GM12875 (cell line): ENCODE results near the gene JTB.
A peak's percentile ranks its signal among the peaks of the same experiment; 100 is the strongest.

ENCODE experiments used
- H3K4me3 ChIP-seq: one replicate; pipeline ENCODE4 v1.5.1; 2011; ENCODE audit warnings: low read depth, low read length, control low read depth
- TF ChIP-seq, protein P1 (sequence below): IDR thresholded peaks from 2 replicates; pipeline ENCODE4 v1.5.1; 2011; ENCODE audit warnings: low read depth, mild to moderate bottlenecking, control low read depth, inconsistent platforms, low read length, moderate library complexity, borderline replicate concordance; ENCODE audit not compliant: insufficient read depth

Gene JTB

DNA sequence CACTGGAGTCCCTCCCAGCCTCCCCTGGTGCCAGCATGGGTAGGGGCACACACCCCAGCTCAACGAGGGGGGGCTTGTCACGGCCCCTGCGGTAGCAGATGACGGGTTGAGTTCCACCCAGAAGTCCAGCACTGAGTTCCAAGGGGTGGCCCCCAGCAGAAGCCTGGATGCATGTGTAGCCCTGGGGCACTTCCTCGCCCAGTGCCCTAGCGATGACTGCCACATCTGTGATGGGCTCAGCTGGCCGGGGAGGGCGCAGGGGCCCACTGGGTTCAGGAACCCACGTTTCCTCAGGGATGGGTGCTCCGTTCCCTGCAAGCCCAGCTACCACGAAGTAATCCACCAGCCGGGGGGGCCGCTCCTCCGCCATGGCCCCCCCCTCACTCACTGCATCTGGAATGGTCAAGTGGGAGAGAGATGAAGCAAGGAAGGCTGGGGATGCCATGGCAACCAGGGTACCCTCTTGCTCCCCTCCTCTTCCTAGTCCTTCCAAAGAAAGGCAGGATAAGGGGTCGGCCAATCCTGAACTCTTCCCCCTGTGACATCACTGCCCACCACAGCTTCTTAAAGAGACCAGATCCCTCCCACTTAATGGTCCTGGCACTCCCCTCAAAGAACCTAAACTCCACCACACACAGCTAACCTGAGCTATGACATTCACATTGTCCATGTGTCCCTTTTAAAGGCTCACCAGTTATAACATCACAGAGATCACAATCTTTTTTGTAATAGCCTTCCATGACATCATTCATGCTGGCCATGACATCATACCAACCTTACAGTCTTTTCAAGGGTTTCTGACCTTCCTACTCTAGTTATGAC lies 33.3 kb downstream of the JTB start:
- H3K4me3 ChIP-seq, result peak overlapping the region; percentile 92

DNA sequence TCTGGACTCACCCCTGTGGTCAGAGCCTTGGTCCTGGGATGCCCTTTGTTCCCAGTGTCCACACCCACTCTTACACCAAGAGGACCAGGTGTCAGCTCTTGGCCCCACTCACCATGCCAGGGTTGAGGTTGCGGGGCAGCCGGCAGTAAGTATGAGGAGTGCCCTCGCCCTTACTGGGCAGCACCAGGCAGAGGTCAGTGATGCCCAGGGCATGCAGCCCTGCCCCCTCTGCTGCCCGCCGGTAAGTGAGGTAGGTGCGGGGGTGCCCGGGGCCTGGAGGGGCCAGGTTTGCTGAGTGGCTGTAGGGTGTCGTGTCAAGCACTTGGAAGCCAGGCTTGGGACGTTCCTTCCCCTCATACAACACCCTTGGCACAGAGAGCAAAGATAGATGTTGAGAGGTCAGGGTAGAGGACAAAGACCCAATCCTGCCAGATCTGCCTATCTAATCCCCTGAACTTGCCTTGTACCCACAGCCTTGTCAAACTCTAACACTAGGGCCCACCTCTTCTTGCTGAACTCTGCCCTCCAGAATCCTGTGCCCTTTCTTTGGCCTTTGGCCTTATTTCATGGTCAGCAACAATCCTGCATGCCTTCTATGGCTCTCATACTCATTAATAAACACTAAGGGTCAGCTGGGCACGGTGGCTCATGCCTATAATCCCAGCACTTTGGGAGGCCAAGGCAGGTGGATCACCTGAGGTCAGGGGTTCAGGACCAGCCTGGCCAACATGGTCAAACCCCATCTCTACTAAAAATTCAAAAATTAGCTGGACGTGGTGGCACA lies 34.5 kb downstream of the JTB start:
- no peak overlapping the region for H3K4me3 ChIP-seq
- TF ChIP-seq, protein P1, sequence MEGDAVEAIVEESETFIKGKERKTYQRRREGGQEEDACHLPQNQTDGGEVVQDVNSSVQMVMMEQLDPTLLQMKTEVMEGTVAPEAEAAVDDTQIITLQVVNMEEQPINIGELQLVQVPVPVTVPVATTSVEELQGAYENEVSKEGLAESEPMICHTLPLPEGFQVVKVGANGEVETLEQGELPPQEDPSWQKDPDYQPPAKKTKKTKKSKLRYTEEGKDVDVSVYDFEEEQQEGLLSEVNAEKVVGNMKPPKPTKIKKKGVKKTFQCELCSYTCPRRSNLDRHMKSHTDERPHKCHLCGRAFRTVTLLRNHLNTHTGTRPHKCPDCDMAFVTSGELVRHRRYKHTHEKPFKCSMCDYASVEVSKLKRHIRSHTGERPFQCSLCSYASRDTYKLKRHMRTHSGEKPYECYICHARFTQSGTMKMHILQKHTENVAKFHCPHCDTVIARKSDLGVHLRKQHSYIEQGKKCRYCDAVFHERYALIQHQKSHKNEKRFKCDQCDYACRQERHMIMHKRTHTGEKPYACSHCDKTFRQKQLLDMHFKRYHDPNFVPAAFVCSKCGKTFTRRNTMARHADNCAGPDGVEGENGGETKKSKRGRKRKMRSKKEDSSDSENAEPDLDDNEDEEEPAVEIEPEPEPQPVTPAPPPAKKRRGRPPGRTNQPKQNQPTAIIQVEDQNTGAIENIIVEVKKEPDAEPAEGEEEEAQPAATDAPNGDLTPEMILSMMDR, result no peak

More for the DNA sequence above, 33.3 kb downstream of the JTB start:
- TF ChIP-seq, protein P1, result no peak

DNA sequence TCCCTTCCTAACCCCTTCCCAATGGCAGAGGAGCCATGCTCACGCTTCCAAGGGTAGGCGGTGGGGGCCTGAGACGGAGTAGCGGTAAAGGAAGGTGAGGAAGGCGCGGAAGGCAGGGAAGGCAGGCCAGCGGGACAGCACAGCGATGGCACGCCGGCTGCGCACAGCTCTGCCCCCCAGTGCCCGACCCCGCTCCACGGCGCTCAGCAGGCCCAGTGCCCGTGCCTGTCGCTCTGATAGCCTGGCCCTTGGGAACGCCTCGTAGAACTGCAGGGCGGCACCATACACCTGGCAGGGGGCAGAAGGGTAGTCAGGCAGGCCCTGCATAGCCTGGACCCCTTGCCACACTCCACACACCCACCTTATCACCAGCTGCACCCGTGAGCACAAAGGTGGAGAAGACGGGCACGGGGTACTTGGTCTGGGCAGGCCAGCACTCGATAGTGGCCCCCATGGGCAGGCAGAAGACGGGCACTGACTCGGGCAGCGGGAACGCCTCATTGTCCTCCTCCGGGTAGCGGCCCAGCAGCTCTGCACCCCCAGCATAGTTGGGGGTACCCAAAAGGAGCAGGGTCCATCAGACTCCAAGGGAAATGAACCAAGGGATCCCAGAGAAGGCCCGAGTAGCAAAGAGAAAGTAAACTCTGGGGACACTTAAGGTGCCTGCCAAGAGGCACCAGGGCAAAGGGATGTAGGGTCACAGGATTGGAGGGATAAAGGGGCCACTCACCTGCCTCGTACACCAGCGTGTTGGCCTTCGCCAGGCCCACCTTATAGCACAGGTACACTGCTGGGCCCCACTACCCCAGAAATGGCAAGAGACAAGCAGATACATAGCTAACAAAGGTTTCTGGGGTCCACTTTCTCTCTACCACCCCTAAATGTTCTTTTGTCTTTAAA lies 35.4 kb downstream of the JTB start:
- TF ChIP-seq, protein P1, result no peak
- H3K4me3 ChIP-seq, result no peak overlapping the region

DNA sequence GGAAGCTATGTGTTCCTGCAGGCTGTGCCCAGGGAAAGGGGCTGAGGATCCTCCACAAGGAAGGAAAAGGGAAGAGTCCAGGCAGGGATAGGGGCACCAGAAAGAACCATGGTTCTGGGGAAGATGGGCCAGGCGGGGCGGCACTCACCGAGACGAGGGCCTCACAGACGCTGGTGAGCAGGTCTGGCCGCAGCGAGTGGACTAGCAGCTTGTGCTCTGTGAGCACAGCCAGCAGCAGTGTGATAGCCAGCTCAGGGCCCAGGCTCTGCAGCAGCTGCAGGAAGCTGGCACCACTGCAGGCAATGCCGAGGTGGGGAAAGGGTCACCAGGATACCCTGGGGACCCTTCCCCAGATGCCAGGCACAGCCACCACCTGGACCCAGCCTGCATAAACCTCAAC lies 36.7 kb downstream of the JTB start:
- H3K4me3 ChIP-seq, result no peak overlapping the region
- TF ChIP-seq, protein P1, result no peak

DNA sequence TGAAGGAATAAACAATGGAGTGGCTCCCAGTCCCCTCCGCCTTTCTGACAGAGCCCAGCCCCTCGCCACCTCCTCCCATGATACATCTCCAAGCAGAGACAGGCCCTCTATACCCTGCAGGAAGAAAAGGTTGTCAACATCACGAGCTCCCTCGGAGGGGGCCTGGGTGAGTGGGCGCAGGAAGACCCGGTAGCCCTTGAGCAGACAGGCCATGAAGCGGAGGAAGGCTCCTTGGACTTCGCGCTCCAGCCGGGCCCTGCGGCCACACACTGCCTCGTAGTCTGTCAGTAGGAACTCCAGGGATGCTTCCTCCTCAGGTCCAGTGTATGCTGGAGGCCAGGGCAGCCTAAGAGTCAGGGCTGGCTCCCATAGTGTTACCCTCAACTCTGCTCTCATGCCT lies 38.0 kb downstream of the JTB start:
- TF ChIP-seq, protein P1, result no peak

DNA sequence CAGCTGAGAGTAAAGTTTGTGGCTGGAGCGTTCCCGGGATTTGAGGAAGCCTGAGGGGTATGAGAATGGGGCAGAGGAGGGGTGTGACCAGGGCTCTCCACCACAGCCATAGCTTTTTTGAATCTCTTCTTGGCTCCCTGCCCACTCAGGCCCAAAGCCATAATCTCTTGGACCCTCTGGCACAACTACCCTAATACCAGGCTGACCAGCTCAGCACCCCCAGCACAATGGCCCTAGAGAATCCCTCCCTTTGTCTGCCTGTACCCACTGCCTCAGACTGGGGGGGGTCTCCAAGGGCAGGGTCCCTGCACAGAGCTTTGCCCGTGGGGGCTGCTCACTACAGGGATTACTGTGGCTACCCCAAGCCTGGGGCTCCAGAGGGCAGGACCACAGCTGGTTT lies 38.5 kb downstream of the JTB start:
- TF ChIP-seq, protein P1, result no peak
- H3K4me3 ChIP-seq, result no peak overlapping the region

More for the DNA sequence above, 38.0 kb downstream of the JTB start:
- H3K4me3 ChIP-seq, result no peak overlapping the region
